GM19455 (cell line): Measurements from ENCODE around the gene FAM171A1.

ENCODE experiments used
- ATAC-seq: cut with Tn5 transposase; IDR thresholded peaks from one replicate; pipeline ENCODE4 v1.9.1; 2021; ENCODE audit not compliant: unreplicated experiment

Gene FAM171A1

GRCh38 chr10:15181576-15182156, 189.4 kb downstream of the FAM171A1 start:
- no peak for ATAC-seq

GRCh38 chr10:15180736-15181135, 190.4 kb downstream of the FAM171A1 start:
- no peak for ATAC-seq

- no peak for ATAC-seq
These were observed 194.8 kb downstream of the FAM171A1 start for GRCh38 chr10:15176269-15176668.

GRCh38 chr10:15175587-15175986, 195.5 kb downstream of the FAM171A1 start:
- ATAC-seq: no peak

GRCh38 chr10:15172306-15172840, 198.7 kb downstream of the FAM171A1 start:
- ATAC-seq: no peak

GRCh38 chr10:15169555-15170401, 201.3 kb downstream of the FAM171A1 start:
- ATAC-seq: no peak

GRCh38 chr10:15168786-15169554, 202.1 kb downstream of the FAM171A1 start:
- ATAC-seq: peak; percentile 42

- peak; percentile 93 for ATAC-seq
These were observed 202.8 kb downstream of the FAM171A1 start, which contains the start of gene NMT2 for GRCh38 chr10:15168291-15168785. Gene NMT2 (minus strand): TSS chr10:15168693. CDS start chr10:15168612, 81 bp downstream.

- ATAC-seq: peak; percentile 43
These were observed 203.4 kb downstream of the FAM171A1 start for GRCh38 chr10:15167411-15168290.

GRCh38 chr10:15166325-15166724, 204.8 kb downstream of the FAM171A1 start:
- no peak for ATAC-seq

- ATAC-seq: no peak
These were observed 207.7 kb downstream of the FAM171A1 start for GRCh38 chr10:15163253-15163828.
